ENCODE results near the gene VWA5B2. TPM values are rescaled to one million over a fixed set of nuclear protein-coding genes. Genes with fewer than 3 reads are reported as not detected.

VWA5B2 gene
- total RNA-seq, 1 experiment from 2014 or later: 10.6 TPM

GRCh38 chr3:184240384-184241140, 11.2 kb downstream of the VWA5B2 start:
- Histone ChIP-seq H3K36me3 (ENCODE audit: control insufficient read depth in 1 of 2, insufficient read depth in 2 of 2, low read length in 2 of 2) (peaks cover 28 to 32% of the 10 kb centered on the region in 2 experiments; a peak in 3 of 4 replicates), H3K4me1 (ENCODE audit: control insufficient read depth in 1 of 2, insufficient read depth in 2 of 2, low read length in 2 of 2) (no peaks in the 10 kb centered on the region), H3K27ac (ENCODE audit: low read depth, low read length) (no peak overlapping the region), H3K9ac (ENCODE audit: low read length) (no peak overlapping the region), H4K20me1 (ENCODE audit: insufficient read depth) (no peaks in the 10 kb centered on the region), H3K9me3 (ENCODE audit: control insufficient read depth in 1 of 2, insufficient read depth in 1 of 2, low read depth in 1 of 2, low read length in 2 of 2) (no peaks in the 10 kb centered on the region), H3K79me2 (ENCODE audit: insufficient read depth, low read length) (peaks cover 5% of the 10 kb centered on the region; the same call in 1 of the 2 replicates), H2AFZ (ENCODE audit: low read depth, low read length, poor library complexity, severe bottlenecking) (no peak overlapping the region), H3K9me2 (ENCODE audit: insufficient read depth) (no peaks in the 10 kb centered on the region), H3K4me3 (replicated peaks in 1 of 2; ENCODE audit: low read depth in 1 of 2, low read length in 2 of 2) (no peak overlapping the region), H3K27me3 (ENCODE audit: insufficient read depth, low read length) (no peaks in the 10 kb centered on the region), H3K4me2 (ENCODE audit: low read length) (no peak overlapping the region)
- CTCF ChIA-PET: interaction anchor here (0.9 to 1.8 kb wide), 2 partner anchors 9 to 13 kb away, joined by 3 to 4 read pairs; no protein-coding TSS in a partner anchor
- RAD21 ChIA-PET (ENCODE audit: low non-redundant PET in 1 of 2, low total read pairs in 2 of 2, uncharacterized antibody in 2 of 2, unreplicated experiment in 2 of 2): interaction anchor here in 1 of 2 experiments (1.2 kb wide), 1 partner anchor 13 kb away, joined by 3 read pairs; no protein-coding TSS in a partner anchor
- no peak for TF ChIP-seq JUND (IDR thresholded peaks at IDR 0.05)
- no peak for TF ChIP-seq SRF (IDR thresholded peaks at IDR 0.05; ENCODE audit: low read depth)
- no peak for TF ChIP-seq TCF7L2 (IDR thresholded peaks at IDR 0.05; ENCODE audit: borderline replicate concordance, extremely low read depth, insufficient read depth, insufficient read length)
- TF ChIP-seq POLR2AphosphoS5 (IDR thresholded peaks at IDR 0.05; ENCODE audit: low read depth, low read length): peak; percentile 29; the same call in 1 of the 2 replicates
- POLR2A ChIA-PET: no interaction called here
- BruUV-seq (replicated peaks): no TSS peak
- intact Hi-C loops (cut with micrococcal nuclease): no loop called here
- DNase-seq (ENCODE audit: low read depth, low spot score) (no peak), ATAC-seq (0 out of 2 replicates have a peak, but pooled peaks have one; percentile 12)

DNA sequence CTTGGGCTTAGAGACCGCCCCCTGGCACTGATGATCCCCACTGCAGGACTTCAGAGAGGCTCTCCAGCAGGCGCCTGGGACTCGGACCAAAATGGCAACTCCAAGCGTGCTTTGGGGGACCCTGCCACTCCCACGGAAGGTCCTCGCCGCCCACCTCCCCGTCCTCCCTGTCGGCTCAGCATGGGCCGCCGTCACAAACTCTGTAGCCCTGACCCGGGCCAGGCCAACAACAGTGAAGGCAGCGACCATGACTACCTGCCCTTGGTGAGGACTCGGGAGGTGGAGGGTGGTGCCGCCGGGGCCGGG, 11.7 kb downstream of the VWA5B2 start:
- no peak overlapping the region for H2AFZ ChIP-seq (ENCODE audit: low read depth, low read length, poor library complexity, severe bottlenecking)
- H3K27me3 ChIP-seq (ENCODE audit: insufficient read depth, low read length): no peaks in the 10 kb centered on the region
- no peak overlapping the region for H3K4me3 ChIP-seq (replicated peaks in 1 of 2; ENCODE audit: low read depth in 1 of 2, low read length in 2 of 2)
- peaks cover 10% of the 10 kb centered on the region for H3K79me2 ChIP-seq (ENCODE audit: insufficient read depth, low read length)
- DNase-seq (ENCODE audit: low read depth, low spot score) (no peak), ATAC-seq (peak; percentile 16)
- ChIA-PET POLR2A (no interaction called here), CTCF (interaction anchor here (1.8 kb wide), 1 partner anchor 9 kb away, joined by 4 read pairs; no protein-coding TSS in a partner anchor), RAD21 (ENCODE audit: low non-redundant PET in 1 of 2, low total read pairs in 2 of 2, uncharacterized antibody in 2 of 2, unreplicated experiment in 2 of 2) (interaction anchor here in 1 of 2 experiments (0.8 to 1.2 kb wide), 2 partner anchors 14 to 96 kb away, joined by 3 read pairs; no protein-coding TSS in a partner anchor)
- no peaks in the 10 kb centered on the region for H4K20me1 ChIP-seq (ENCODE audit: insufficient read depth)
- no peak overlapping the region for H3K4me2 ChIP-seq (ENCODE audit: low read length)
- TF ChIP-seq, protein P1, sequence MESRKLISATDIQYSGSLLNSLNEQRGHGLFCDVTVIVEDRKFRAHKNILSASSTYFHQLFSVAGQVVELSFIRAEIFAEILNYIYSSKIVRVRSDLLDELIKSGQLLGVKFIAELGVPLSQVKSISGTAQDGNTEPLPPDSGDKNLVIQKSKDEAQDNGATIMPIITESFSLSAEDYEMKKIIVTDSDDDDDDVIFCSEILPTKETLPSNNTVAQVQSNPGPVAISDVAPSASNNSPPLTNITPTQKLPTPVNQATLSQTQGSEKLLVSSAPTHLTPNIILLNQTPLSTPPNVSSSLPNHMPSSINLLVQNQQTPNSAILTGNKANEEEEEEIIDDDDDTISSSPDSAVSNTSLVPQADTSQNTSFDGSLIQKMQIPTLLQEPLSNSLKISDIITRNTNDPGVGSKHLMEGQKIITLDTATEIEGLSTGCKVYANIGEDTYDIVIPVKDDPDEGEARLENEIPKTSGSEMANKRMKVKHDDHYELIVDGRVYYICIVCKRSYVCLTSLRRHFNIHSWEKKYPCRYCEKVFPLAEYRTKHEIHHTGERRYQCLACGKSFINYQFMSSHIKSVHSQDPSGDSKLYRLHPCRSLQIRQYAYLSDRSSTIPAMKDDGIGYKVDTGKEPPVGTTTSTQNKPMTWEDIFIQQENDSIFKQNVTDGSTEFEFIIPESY (IDR thresholded peaks at IDR 0.05; ENCODE audit: extremely low read depth, insufficient replicate concordance, low read length): no peak
- TF ChIP-seq CTCF (IDR thresholded peaks at IDR 0.05 in 2 of 3, conservative IDR thresholded peaks at IDR 0.05 in 1 of 3; ENCODE audit: borderline replicate concordance in 1 of 3, insufficient read depth in 1 of 3, low read depth in 2 of 3, low read length in 2 of 3): no peak
- intact Hi-C loops (cut with micrococcal nuclease): no loop called here
- peaks cover 28 to 37% of the 10 kb centered on the region in 2 experiments; a peak in 3 of 4 replicates for H3K36me3 ChIP-seq (ENCODE audit: control insufficient read depth in 1 of 2, insufficient read depth in 2 of 2, low read length in 2 of 2)
- H3K9ac ChIP-seq (ENCODE audit: low read length): no peak overlapping the region
- H3K9me3 ChIP-seq (ENCODE audit: control insufficient read depth in 1 of 2, insufficient read depth in 1 of 2, low read depth in 1 of 2, low read length in 2 of 2): no peaks in the 10 kb centered on the region
- H3K9me2 ChIP-seq (ENCODE audit: insufficient read depth): no peaks in the 10 kb centered on the region
- no peaks in the 10 kb centered on the region for H3K4me1 ChIP-seq (ENCODE audit: control insufficient read depth in 1 of 2, insufficient read depth in 2 of 2, low read length in 2 of 2)
- no peak overlapping the region for H3K27ac ChIP-seq (ENCODE audit: low read depth, low read length)
- no TSS peak for BruUV-seq (replicated peaks)
